BLaER1 treated with 17β-estradiol and CSF1 and Interleukin-3, amounts not matched to agents 10 nM and 100 nM (cell line): ENCODE results near the gene KIF1A.
A peak's percentile ranks its signal among the peaks of the same experiment; 100 is the strongest.
"Not testable (repeated sequence)": the region's sequence is repeated elsewhere in the genome, so short reads cannot be mapped to it uniquely, and the experiment has no call there.

Source experiments
- H3K27ac ChIP-seq, 11 experiments: shearing (Covaris generic); formaldehyde crosslinking; 2 replicates each; pipeline ENCODE4 v1.8.1; 2022
- H3K27me3 ChIP-seq, 11 experiments: shearing (Covaris generic); formaldehyde crosslinking; 2 replicates each; pipeline ENCODE4 v1.8.1; 2022
- H3K36me3 ChIP-seq, 11 experiments: shearing (Covaris generic); formaldehyde crosslinking; 2 replicates each; pipeline ENCODE4 v1.8.1; 2022
- H3K4me1 ChIP-seq, 10 experiments: shearing (Covaris generic); formaldehyde crosslinking; 2 replicates each; pipeline ENCODE4 v1.8.1; 2022
- H3K4me2 ChIP-seq, 11 experiments: shearing (Covaris generic); formaldehyde crosslinking; 2 replicates each; pipeline ENCODE4 v1.8.1; 2022
- H3K4me3 ChIP-seq, 10 experiments: shearing (Covaris generic); formaldehyde crosslinking; 2 replicates each; pipeline ENCODE4 v1.8.1; 2022
- H3K9ac ChIP-seq, 11 experiments: shearing (Covaris generic); formaldehyde crosslinking; 2 replicates each; pipeline ENCODE4 v1.8.1; 2022
- H3K9me3 ChIP-seq, 11 experiments: shearing (Covaris generic); formaldehyde crosslinking; replicated peaks in 1 of 11; 2 replicates each; pipeline ENCODE4 v1.8.1; 2022
- H4K20me1 ChIP-seq, 11 experiments: shearing (Covaris generic); formaldehyde crosslinking; 2 replicates each; pipeline ENCODE4 v1.8.1; 2022
- Cebpa-rat ChIP-seq, 11 experiments: shearing (Covaris generic); IDR thresholded peaks; 2 replicates each; pipeline ENCODE4 v1.8.1; 2022

Gene KIF1A

GRCh38 chr2:240782886-240783818 lies 36.9 kb downstream of the KIF1A start:
- H4K20me1 ChIP-seq, result peaks cover 0 to 6% (median 0%) of the 10 kb centered on the region in 11 experiments; a peak in 1 of 22 replicates
- H3K9me3 ChIP-seq, result peaks cover 0 to 20% (median 0%) of the 10 kb centered on the region in 11 experiments; a peak in 5 of 22 replicates

GRCh38 chr2:240782221-240782885 lies 37.7 kb downstream of the KIF1A start:
- TF ChIP-seq Cebpa-rat (IDR thresholded peaks at IDR 0.05), result no peak
- Histone ChIP-seq H3K9ac (no peak overlapping the region), H4K20me1 (0 out of 22 replicates have a peak, but pooled peaks cover 0 to 6% (median 0%) of the 10 kb centered on the region in 11 experiments), H3K27ac (no peak overlapping the region), H3K9me3 (peaks cover 0 to 20% (median 0%) of the 10 kb centered on the region in 11 experiments; a peak in 5 of 22 replicates), H3K27me3 (no peaks in the 10 kb centered on the region), H3K36me3 (no peaks in the 10 kb centered on the region), H3K4me1 (no peaks in the 10 kb centered on the region), H3K4me2 (no peak overlapping the region), H3K4me3 (no peak overlapping the region)

More at GRCh38 chr2:240782886-240783818, 36.9 kb downstream of the KIF1A start:
- no peak overlapping the region for H3K27ac ChIP-seq
- H3K36me3 ChIP-seq, result no peaks in the 10 kb centered on the region
- H3K4me3 ChIP-seq, result no peak overlapping the region
- no peak overlapping the region for H3K9ac ChIP-seq
- H3K4me1 ChIP-seq, result no peaks in the 10 kb centered on the region
- no peaks in the 10 kb centered on the region for H3K27me3 ChIP-seq
- no peak overlapping the region for H3K4me2 ChIP-seq
- no peak for TF ChIP-seq Cebpa-rat (IDR thresholded peaks at IDR 0.05)

- no peak for TF ChIP-seq Cebpa-rat (IDR thresholded peaks at IDR 0.05)
- Histone ChIP-seq H4K20me1 (0 out of 22 replicates have a peak, but pooled peaks cover 0 to 6% (median 0%) of the 10 kb centered on the region in 11 experiments), H3K4me3 (no peak overlapping the region), H3K27me3 (no peaks in the 10 kb centered on the region), H3K27ac (no peak overlapping the region), H3K9ac (no peak overlapping the region), H3K4me2 (no peak overlapping the region), H3K36me3 (no peaks in the 10 kb centered on the region), H3K4me1 (no peaks in the 10 kb centered on the region), H3K9me3 (peaks cover 0 to 20% (median 0%) of the 10 kb centered on the region in 11 experiments; a peak in 5 of 22 replicates)
Measured at GRCh38 chr2:240781471-240782220, 38.4 kb downstream of the KIF1A start.

- no peaks in the 10 kb centered on the region for H3K36me3 ChIP-seq
- no peaks in the 10 kb centered on the region for H3K4me1 ChIP-seq
- peaks cover 0 to 20% (median 0%) of the 10 kb centered on the region in 11 experiments; a peak in 5 of 22 replicates for H3K9me3 ChIP-seq
- no peak overlapping the region for H3K4me3 ChIP-seq
- H3K9ac ChIP-seq, result no peak overlapping the region
- H4K20me1 ChIP-seq, result 0 out of 22 replicates have a peak, but pooled peaks cover 0 to 6% (median 0%) of the 10 kb centered on the region in 11 experiments
- TF ChIP-seq Cebpa-rat (IDR thresholded peaks at IDR 0.05), result no peak
- H3K4me2 ChIP-seq, result no peak overlapping the region
- H3K27me3 ChIP-seq, result no peaks in the 10 kb centered on the region
- 0 out of 22 replicates have a peak overlapping the region, but pooled peaks of 1 of the 11 experiments have one; percentile 47 for H3K27ac ChIP-seq
Measured at GRCh38 chr2:240780023-240780700, 39.9 kb downstream of the KIF1A start.

- H3K36me3 ChIP-seq, H4K20me1 ChIP-seq, H3K27me3 ChIP-seq: not testable (repeated sequence)
Measured at GRCh38 chr2:240779250-240779832, 40.7 kb downstream of the KIF1A start.

GRCh38 chr2:240778426-240778825 lies 41.6 kb downstream of the KIF1A start:
- Histone ChIP-seq H3K4me2 (no peak overlapping the region), H4K20me1 (0 out of 22 replicates have a peak, but pooled peaks cover 0 to 6% (median 0%) of the 10 kb centered on the region in 11 experiments), H3K27ac (no peak overlapping the region), H3K27me3 (no peaks in the 10 kb centered on the region), H3K36me3 (no peaks in the 10 kb centered on the region), H3K4me3 (no peak overlapping the region), H3K9me3 (peaks cover 0 to 20% (median 0%) of the 10 kb centered on the region in 11 experiments; a peak in 5 of 22 replicates), H3K9ac (no peak overlapping the region), H3K4me1 (no peaks in the 10 kb centered on the region)
- no peak for TF ChIP-seq Cebpa-rat (IDR thresholded peaks at IDR 0.05)

More at GRCh38 chr2:240779250-240779832, 40.7 kb downstream of the KIF1A start:
- peak overlapping the region in 1 of 11 experiments; percentile 47; a peak in 2 of 22 replicates for H3K27ac ChIP-seq
- not testable (repeated sequence) for H3K4me1 ChIP-seq, H3K4me2 ChIP-seq, H3K4me3 ChIP-seq, H3K9ac ChIP-seq
- peaks cover 0 to 20% (median 0%) of the 10 kb centered on the region in 11 experiments; a peak in 5 of 22 replicates for H3K9me3 ChIP-seq

GRCh38 chr2:240777456-240778212 lies 42.4 kb downstream of the KIF1A start:
- H3K4me2 ChIP-seq, result no peak overlapping the region

More at GRCh38 chr2:240777456-240778212, 42.4 kb downstream of the KIF1A start:
- H3K36me3 ChIP-seq, result no peaks in the 10 kb centered on the region
- 0 out of 22 replicates have a peak, but pooled peaks cover 0 to 6% (median 0%) of the 10 kb centered on the region in 11 experiments for H4K20me1 ChIP-seq
- no peak overlapping the region for H3K4me3 ChIP-seq
- no peak for TF ChIP-seq Cebpa-rat (IDR thresholded peaks at IDR 0.05)
- peaks cover 0 to 20% (median 0%) of the 10 kb centered on the region in 11 experiments; a peak in 5 of 22 replicates for H3K9me3 ChIP-seq
- H3K27ac ChIP-seq, result no peak overlapping the region
- no peaks in the 10 kb centered on the region for H3K4me1 ChIP-seq
- no peaks in the 10 kb centered on the region for H3K27me3 ChIP-seq
- no peak overlapping the region for H3K9ac ChIP-seq
